HFF-Myc (cell line): ENCODE data around the gene PRELID3B.

ENCODE experiments used
- DNase-seq: peaks from one replicate; pipeline ENCODE4 v3.0.0-alpha.2; 2011; ENCODE audit warnings: low read depth; ENCODE audit errors: extremely low read depth
- H3K4me3 ChIP-seq: replicated peaks from 2 replicates; pipeline ENCODE4 v1.5.1; 2011; ENCODE audit warnings: low read depth, mild to moderate bottlenecking, control low read depth, low read length
- CTCF ChIP-seq: IDR thresholded peaks from 2 replicates; pipeline ENCODE4 v1.5.1; 2012; ENCODE audit warnings: mild to moderate bottlenecking, low read depth, low read length, control low read depth; ENCODE audit errors: missing control alignments

The PRELID3B gene

GRCh38 chr20:59030911-59031563 is 11.5 kb downstream of the PRELID3B start:
- no peak for TF ChIP-seq CTCF
- no peak for DNase-seq
- peak overlapping the region; percentile 93 for H3K4me3 ChIP-seq

- H3K4me3 ChIP-seq = peak overlapping the region; percentile 37
- DNase-seq = no peak
- no peak for TF ChIP-seq CTCF
Observed at GRCh38 chr20:59028812-59029211, 13.8 kb downstream of the PRELID3B start.

DNA sequence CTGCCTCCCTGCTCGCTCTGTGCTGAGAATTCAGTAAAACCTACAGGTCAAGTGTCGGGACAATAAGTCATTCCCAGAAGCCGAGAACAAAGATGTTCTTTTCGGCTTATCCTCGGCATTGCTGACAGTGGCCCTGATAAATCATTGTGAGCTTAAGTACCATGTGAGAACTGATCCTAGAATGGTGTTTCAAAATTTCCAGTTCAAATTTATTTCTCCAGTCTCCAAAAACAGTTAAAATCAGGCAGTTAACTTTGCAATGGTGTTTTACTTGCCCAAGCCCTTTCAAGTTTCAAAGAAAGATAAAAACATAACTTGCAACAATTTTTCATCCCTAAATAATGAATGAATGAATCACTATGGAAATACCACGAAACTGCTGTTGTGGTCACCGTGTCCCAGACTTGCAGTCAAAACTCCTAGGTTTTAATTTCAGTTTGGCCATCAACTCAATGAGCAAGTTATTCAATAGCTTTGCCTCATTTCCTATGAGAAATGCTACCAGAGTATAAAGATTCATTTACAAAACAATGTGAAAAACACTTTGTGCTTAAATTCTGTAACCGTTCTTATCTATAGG is 14.8 kb downstream of the PRELID3B start:
- DNase-seq = no peak

DNA sequence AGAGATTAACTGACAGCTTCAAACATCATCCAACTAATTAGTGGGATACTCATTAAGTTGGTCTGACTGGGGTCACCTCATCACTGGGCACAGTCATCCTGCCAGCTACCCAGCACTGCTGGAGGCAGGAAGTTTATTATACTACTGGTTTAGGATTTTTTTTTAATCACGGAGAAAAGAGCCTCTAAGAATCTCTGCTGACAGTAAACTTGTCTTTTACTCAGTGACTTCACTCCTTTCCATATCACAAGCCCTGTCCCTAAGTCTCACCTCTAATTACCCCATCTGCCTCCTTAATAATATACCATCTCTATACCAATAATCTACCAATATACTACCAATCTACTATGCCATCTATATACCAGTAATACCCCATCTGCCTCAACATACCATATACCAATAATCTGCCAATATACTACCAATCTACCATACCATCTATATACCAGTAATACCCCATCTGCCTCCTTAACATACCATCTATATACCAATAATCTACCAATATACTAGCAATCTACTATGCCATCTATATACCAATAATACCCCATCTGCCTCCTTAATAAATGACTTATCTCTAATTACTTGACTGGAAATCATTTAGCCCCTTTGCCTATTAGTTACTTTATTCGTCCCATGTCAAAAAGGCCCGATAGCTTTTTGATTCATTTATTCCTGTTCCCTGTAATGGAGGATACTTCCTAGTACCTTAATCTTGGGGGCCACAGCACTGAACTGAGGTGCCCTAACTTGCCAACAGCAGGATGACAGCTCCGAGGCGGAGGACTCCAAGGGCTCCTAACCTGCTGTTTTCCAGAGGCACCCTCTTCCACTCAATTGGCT is 15.5 kb downstream of the PRELID3B start:
- no peak for DNase-seq
- no peak for TF ChIP-seq CTCF
- no peak overlapping the region for H3K4me3 ChIP-seq

More for the DNA sequence above, 14.8 kb downstream of the PRELID3B start:
- no peak for TF ChIP-seq CTCF
- H3K4me3 ChIP-seq = no peak overlapping the region

GRCh38 chr20:59025511-59025910 is 17.1 kb downstream of the PRELID3B start:
- H3K4me3 ChIP-seq = no peak overlapping the region
- no peak for DNase-seq
- no peak for TF ChIP-seq CTCF

GRCh38 chr20:59025086-59025485 is 17.5 kb downstream of the PRELID3B start:
- no peak for TF ChIP-seq CTCF
- no peak overlapping the region for H3K4me3 ChIP-seq
- no peak for DNase-seq
